HepG2 (cell line): ENCODE measurements around the gene KLHL35. TPM values are rescaled to one million over a fixed set of nuclear protein-coding genes. Genes with fewer than 3 reads are reported as not detected.

Experiments
- ASH2L ChIP-seq: fragments of 300-600, 200-600 bp; sonication (generic); IDR thresholded peaks from 2 replicates; pipeline ENCODE4 v1.7.0; 2017; ENCODE audit warnings: low read depth, mild to moderate bottlenecking, moderate library complexity, mixed read lengths, low read length; ENCODE audit not compliant: insufficient read length
- CBX2 ChIP-seq, 2 experiments: fragments of 200-600 bp in 1 of 2; sonication (generic); formaldehyde crosslinking in 1 of 2; IDR thresholded peaks; 2 replicates each; pipeline versions ENCODE4 v1.7.0 to v1.8.1; 2018 to 2022; ENCODE audit warnings: low read depth in 2 of 2, low read length in 1 of 2, mild to moderate bottlenecking in 1 of 2, missing genetic modification reagents in 1 of 2
- CC2D1A ChIP-seq: sonication (generic); formaldehyde crosslinking; IDR thresholded peaks from 2 replicates; pipeline ENCODE4 v1.8.1; 2023; ENCODE audit warnings: mild to moderate bottlenecking, missing genetic modification reagents
- CEBPB ChIP-seq: IDR thresholded peaks from 2 replicates; pipeline ENCODE4 v1.6.1; 2011; ENCODE audit warnings: low read depth, low read length, improper control_type of control experiment, borderline replicate concordance
- ETV6 ChIP-seq: sonication (generic); formaldehyde crosslinking; conservative IDR thresholded peaks from 2 replicates; pipeline ENCODE4 v1.4.0; 2020; ENCODE audit warnings: missing genetic modification reagents
- FIP1L1 ChIP-seq: fragments of 200-400 bp; formaldehyde crosslinking; IDR thresholded peaks from 2 replicates; pipeline ENCODE4 v1.6.1; 2018; ENCODE audit warnings: low read depth, mild to moderate bottlenecking, low read length, moderate library complexity, borderline replicate concordance; ENCODE audit not compliant: insufficient read depth
- KDM6A ChIP-seq: IDR thresholded peaks from 2 replicates; pipeline ENCODE4 v1.6.1; 2016; ENCODE audit warnings: low read depth
- MIER3 ChIP-seq: IDR thresholded peaks from 2 replicates; pipeline ENCODE4 v1.6.1; 2016; ENCODE audit warnings: missing compliant biosample characterization, borderline replicate concordance
- MTA3 ChIP-seq: sonication (generic); formaldehyde crosslinking; IDR thresholded peaks from 2 replicates; pipeline ENCODE4 v1.4.0; 2020; ENCODE audit warnings: missing genetic modification reagents
- NCOR1 ChIP-seq: fragments of 200-600 bp; sonication (generic); IDR thresholded peaks from 2 replicates; pipeline ENCODE4 v1.7.0; 2017; ENCODE audit warnings: antibody characterized with exemption, low read length, borderline replicate concordance
- NFRKB ChIP-seq: fragments of 450-650 bp; IDR thresholded peaks from 2 replicates; pipeline ENCODE4 v1.6.1; 2017
- PITX1 ChIP-seq: sonication (generic); formaldehyde crosslinking; IDR thresholded peaks from 2 replicates; pipeline ENCODE4 v1.5.1; 2020; ENCODE audit warnings: mild to moderate bottlenecking, missing genetic modification reagents
- PRMT3 ChIP-seq: sonication (generic); formaldehyde crosslinking; IDR thresholded peaks from 2 replicates; pipeline ENCODE4 v1.8.1; 2022; ENCODE audit warnings: low read depth, mild to moderate bottlenecking, moderate library complexity, missing genetic modification reagents, borderline replicate concordance
- SAFB2 ChIP-seq: sonication (generic); formaldehyde crosslinking; IDR thresholded peaks from 2 replicates; pipeline ENCODE4 v1.5.1; 2020; ENCODE audit warnings: missing genetic modification reagents, low read depth, mild to moderate bottlenecking, borderline replicate concordance
- YY1 ChIP-seq: IDR thresholded peaks from 2 replicates; pipeline ENCODE4 v1.6.1; 2011; ENCODE audit warnings: low read length, low read depth, moderate library complexity, mild to moderate bottlenecking; ENCODE audit not compliant: insufficient read depth, insufficient replicate concordance
- ZNF224 ChIP-seq: sonication (generic); formaldehyde crosslinking; IDR thresholded peaks from 2 replicates; pipeline ENCODE4 v1.5.0; 2020; ENCODE audit warnings: mild to moderate bottlenecking, missing genetic modification reagents
- ZNF44 ChIP-seq: sonication (generic); formaldehyde crosslinking; IDR thresholded peaks from 2 replicates; pipeline ENCODE4 v1.5.1; 2020; ENCODE audit warnings: mild to moderate bottlenecking, missing genetic modification reagents
- ZNF605 ChIP-seq: sonication (generic); formaldehyde crosslinking; IDR thresholded peaks from 2 replicates; pipeline ENCODE4 v1.8.0; 2022; ENCODE audit warnings: mild to moderate bottlenecking, missing genetic modification reagents
- ZSCAN31 ChIP-seq: sonication (generic); formaldehyde crosslinking; IDR thresholded peaks from 2 replicates; pipeline ENCODE4 v1.5.0; 2020; ENCODE audit warnings: low read depth, mild to moderate bottlenecking, missing genetic modification reagents
- polyA plus RNA-seq, 8 experiments: library from polyadenylated mRNA; depleted of rRNA in 3 of 8; stranded (reverse) in 7 of 8; unstranded in 1 of 8; fragments of >200 nt; fragmentation: Illumina TruSeq in 4 of 8; extraction: Trizol in 4 of 8; gene quantifications; 2 replicates each; pipeline versions ENCODE4 v1.2.1 to v1.2.3, GENCODE V29; 2011 to 2016; ENCODE audit warnings: low read depth in 4 of 8, missing spikeins in 1 of 8, mixed read lengths in 1 of 8; ENCODE audit not compliant: insufficient read depth in 1 of 8
- total RNA-seq, 5 experiments: library from RNA; depleted of rRNA; stranded (reverse); fragments of >200 nt; fragmentation: Illumina TruSeq; extraction: Trizol; gene quantifications; 2 replicates each; pipeline ENCODE4 v1.2.3, GENCODE V29; 2016; ENCODE audit warnings: low read depth in 1 of 5
- TF ChIP-seq, protein P1 (sequence below): sonication (generic); formaldehyde crosslinking; conservative IDR thresholded peaks from 2 replicates; pipeline ENCODE4 v1.4.0; 2020; ENCODE audit warnings: missing genetic modification reagents
- TF ChIP-seq, protein P2 (sequence below): sonication (generic); formaldehyde crosslinking; IDR thresholded peaks from 2 replicates; pipeline ENCODE4 v1.8.0; 2022; ENCODE audit warnings: mild to moderate bottlenecking, missing genetic modification reagents, borderline replicate concordance
- TF ChIP-seq, protein P3 (sequence below): sonication (generic); formaldehyde crosslinking; IDR thresholded peaks from 2 replicates; pipeline ENCODE4 v1.8.0; 2023; ENCODE audit warnings: mild to moderate bottlenecking, missing genetic modification reagents
- TF ChIP-seq, protein P4 (sequence below): sonication (generic); formaldehyde crosslinking; conservative IDR thresholded peaks from 2 replicates; pipeline ENCODE4 v1.8.0; 2022; ENCODE audit warnings: missing genetic modification reagents

KLHL35 gene
- total and polyA plus RNA-seq, 2 of the 13 experiments (the other 11 are each of a cell fraction or from before 2014, with no cell fraction given) = not detected

DNA sequence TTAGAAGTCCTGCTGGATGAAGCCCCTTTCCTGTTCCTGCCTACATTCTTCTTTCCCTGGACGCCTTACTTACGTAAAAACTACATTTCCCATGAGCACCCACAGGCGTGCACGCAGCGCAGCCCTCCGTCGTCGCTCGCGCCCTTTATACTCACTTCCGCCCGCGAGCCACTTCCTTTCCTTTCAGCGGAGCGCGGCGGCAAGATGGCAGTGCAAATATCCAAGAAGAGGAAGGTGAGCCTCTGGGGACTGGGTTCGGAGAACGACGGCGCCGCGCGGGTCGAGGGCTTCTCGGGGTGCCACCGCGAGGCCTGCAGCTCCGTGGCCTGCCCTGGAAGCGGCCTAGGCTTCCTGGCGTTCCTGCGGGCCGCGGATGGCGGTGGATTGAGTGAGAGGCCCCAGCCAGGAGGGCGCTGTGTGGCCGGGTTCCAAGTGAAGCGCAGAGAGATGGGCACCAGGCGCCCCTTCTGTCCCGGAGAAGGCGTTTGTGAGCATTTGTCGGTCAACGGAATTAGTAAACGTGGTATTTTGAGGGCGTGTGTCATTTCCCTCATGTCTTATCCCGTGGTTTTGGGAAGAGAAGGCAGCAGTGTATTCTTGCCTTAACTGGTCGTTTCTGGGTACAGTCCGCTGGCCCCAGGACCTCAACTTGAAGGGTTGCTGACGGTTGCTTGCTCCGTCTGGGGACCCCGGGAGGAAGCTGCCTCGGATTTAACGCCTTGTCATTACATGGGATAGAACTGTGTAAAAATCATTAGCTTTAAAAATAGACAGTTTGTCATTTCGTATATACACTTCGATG is 33.5 kb downstream of the KLHL35 start, which contains the start of gene RPS3 (continued):
- TF ChIP-seq, protein P1, sequence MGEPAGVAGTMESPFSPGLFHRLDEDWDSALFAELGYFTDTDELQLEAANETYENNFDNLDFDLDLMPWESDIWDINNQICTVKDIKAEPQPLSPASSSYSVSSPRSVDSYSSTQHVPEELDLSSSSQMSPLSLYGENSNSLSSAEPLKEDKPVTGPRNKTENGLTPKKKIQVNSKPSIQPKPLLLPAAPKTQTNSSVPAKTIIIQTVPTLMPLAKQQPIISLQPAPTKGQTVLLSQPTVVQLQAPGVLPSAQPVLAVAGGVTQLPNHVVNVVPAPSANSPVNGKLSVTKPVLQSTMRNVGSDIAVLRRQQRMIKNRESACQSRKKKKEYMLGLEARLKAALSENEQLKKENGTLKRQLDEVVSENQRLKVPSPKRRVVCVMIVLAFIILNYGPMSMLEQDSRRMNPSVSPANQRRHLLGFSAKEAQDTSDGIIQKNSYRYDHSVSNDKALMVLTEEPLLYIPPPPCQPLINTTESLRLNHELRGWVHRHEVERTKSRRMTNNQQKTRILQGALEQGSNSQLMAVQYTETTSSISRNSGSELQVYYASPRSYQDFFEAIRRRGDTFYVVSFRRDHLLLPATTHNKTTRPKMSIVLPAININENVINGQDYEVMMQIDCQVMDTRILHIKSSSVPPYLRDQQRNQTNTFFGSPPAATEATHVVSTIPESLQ (CRISPR knock-in tag) = no peak
- TF ChIP-seq PITX1 (CRISPR knock-in tag) = peak; percentile 76; the same call in 1 of the 2 replicates
- no peak for TF ChIP-seq MTA3 (CRISPR knock-in tag)
- TF ChIP-seq, protein P2, sequence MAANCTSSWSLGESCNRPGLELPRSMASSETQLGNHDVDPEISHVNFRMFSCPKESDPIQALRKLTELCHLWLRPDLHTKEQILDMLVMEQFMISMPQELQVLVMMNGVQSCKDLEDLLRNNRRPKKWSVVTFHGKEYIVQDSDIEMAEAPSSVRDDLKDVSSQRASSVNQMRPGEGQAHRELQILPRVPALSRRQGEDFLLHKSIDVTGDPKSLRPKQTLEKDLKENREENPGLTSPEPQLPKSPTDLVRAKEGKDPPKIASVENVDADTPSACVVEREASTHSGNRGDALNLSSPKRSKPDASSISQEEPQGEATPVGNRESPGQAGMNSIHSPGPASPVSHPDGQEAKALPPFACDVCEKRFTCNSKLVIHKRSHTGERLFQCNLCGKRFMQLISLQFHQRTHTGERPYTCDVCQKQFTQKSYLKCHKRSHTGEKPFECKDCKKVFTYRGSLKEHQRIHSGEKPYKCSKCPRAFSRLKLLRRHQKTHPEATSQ (CRISPR knock-in tag) = peak; percentile 93
- peak; percentile 71 for TF ChIP-seq SAFB2 (CRISPR knock-in tag)
- TF ChIP-seq, protein P3, sequence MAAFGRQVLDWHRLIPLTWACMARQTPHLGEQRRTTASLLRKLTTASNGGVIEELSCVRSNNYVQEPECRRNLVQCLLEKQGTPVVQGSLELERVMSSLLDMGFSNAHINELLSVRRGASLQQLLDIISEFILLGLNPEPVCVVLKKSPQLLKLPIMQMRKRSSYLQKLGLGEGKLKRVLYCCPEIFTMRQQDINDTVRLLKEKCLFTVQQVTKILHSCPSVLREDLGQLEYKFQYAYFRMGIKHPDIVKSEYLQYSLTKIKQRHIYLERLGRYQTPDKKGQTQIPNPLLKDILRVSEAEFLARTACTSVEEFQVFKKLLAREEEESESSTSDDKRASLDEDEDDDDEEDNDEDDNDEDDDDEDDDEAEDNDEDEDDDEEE (CRISPR knock-in tag) = peak; percentile 42; the same call in 1 of the 2 replicates
- TF ChIP-seq PRMT3 (CRISPR knock-in tag) = peak; percentile 85
- no peak for TF ChIP-seq CEBPB
- TF ChIP-seq FIP1L1 = peak; percentile 87; the same call in 1 of the 2 replicates
- no peak for TF ChIP-seq CC2D1A
- peak; percentile 24; the same call in 1 of the 2 replicates for TF ChIP-seq NFRKB
- peak; percentile 87; the same call in 1 of the 2 replicates for TF ChIP-seq ETV6 (CRISPR knock-in tag)
- TF ChIP-seq ZNF44 (CRISPR knock-in tag) = peak; percentile 92
- TF ChIP-seq MIER3 = peak; percentile 88; the same call in 1 of the 2 replicates
- peak; percentile 86 for TF ChIP-seq ZSCAN31
- peak; percentile 96 for TF ChIP-seq ASH2L
- TF ChIP-seq ZNF605 (CRISPR knock-in tag) = peak; percentile 95; the same call in 1 of the 2 replicates
- no peak for TF ChIP-seq CBX2 (IDR thresholded peaks at IDR 0.05; ENCODE audit: low read depth, low read length)
- TF ChIP-seq CBX2 (CRISPR knock-in tag; IDR thresholded peaks at IDR 0.05; ENCODE audit: low read depth) = no peak
- peak; percentile 92 for TF ChIP-seq YY1
- no peak for TF ChIP-seq KDM6A (CRISPR knock-in tag)
- TF ChIP-seq, protein P4, sequence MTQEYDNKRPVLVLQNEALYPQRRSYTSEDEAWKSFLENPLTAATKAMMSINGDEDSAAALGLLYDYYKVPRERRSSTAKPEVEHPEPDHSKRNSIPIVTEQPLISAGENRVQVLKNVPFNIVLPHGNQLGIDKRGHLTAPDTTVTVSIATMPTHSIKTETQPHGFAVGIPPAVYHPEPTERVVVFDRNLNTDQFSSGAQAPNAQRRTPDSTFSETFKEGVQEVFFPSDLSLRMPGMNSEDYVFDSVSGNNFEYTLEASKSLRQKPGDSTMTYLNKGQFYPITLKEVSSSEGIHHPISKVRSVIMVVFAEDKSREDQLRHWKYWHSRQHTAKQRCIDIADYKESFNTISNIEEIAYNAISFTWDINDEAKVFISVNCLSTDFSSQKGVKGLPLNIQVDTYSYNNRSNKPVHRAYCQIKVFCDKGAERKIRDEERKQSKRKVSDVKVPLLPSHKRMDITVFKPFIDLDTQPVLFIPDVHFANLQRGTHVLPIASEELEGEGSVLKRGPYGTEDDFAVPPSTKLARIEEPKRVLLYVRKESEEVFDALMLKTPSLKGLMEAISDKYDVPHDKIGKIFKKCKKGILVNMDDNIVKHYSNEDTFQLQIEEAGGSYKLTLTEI (CRISPR knock-in tag) = no peak
- TF ChIP-seq ZNF224 (CRISPR knock-in tag) = peak; percentile 74; the same call in 1 of the 2 replicates
- no peak; the same call in 1 of the 2 replicates for TF ChIP-seq NCOR1
